ENCODE data around the gene GOLIM4. TPM values are rescaled to one million over a fixed set of nuclear protein-coding genes. Genes with fewer than 3 reads are reported as not detected.

Gene GOLIM4
- total RNA-seq, 1 experiment from 2014 or later: 12.2 TPM

DNA sequence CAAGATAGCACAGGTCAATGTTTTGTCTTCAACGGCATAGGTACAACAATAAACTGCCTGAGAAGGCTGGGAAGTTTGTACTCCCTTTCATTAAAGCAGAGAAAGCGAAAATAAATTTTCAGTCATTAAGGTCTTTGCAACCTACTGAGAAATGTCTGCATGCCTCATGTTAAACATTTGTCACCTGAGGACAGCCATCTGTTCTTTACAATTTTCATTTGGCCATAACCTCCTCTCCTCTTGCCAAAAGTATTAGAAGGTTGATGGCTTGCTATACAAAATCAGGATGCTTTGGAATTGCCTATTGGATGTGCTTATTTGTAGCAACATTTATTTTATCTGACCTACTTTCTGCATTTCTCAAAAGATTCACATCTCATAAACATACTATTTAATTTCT is 122.7 kb downstream of the GOLIM4 start:
- TF ChIP-seq EZH2 (IDR thresholded peaks at IDR 0.05; ENCODE audit: borderline replicate concordance, low read depth, low read length, poor library complexity, severe bottlenecking): no peak
- no peak for TF ChIP-seq CTCF (conservative IDR thresholded peaks at IDR 0.05; ENCODE audit: low read depth, low read length)
- no peak overlapping the region for H3K27ac ChIP-seq (ENCODE audit: low read depth, low read length, poor library complexity, severe bottlenecking)
- POLR2A ChIA-PET (ENCODE audit: low non-redundant PET): no interaction called here
- H3K36me3 ChIP-seq (ENCODE audit: insufficient read depth, low read length, poor library complexity, severe bottlenecking): no peaks in the 10 kb centered on the region
- intact Hi-C loops (cut with micrococcal nuclease; ENCODE audit: unreplicated experiment): no loop called here
- CTCF ChIA-PET: no interaction called here
- H3K4me3 ChIP-seq (ENCODE audit: low read depth, low read length, poor library complexity, severe bottlenecking): no peak overlapping the region
- H3K9me3 ChIP-seq (ENCODE audit: low read depth, low read length, poor library complexity, severe bottlenecking): no peaks in the 10 kb centered on the region
- H3K27me3 ChIP-seq (replicated peaks; ENCODE audit: insufficient read depth, low read depth, low read length, poor library complexity): peaks cover 5% of the 10 kb centered on the region
- no TSS peak for BruUV-seq (replicated peaks)
- DNase-seq (ENCODE audit: low spot score): no peak
- H3K4me1 ChIP-seq (ENCODE audit: insufficient read depth, low read length, poor library complexity, severe bottlenecking): peaks cover 18% of the 10 kb centered on the region

GRCh38 chr3:167972502-167972901 is 123.2 kb downstream of the GOLIM4 start:
- H3K9me3 ChIP-seq (ENCODE audit: low read depth, low read length, poor library complexity, severe bottlenecking): no peaks in the 10 kb centered on the region
- intact Hi-C loops (cut with micrococcal nuclease; ENCODE audit: unreplicated experiment): no loop called here
- H3K36me3 ChIP-seq (ENCODE audit: insufficient read depth, low read length, poor library complexity, severe bottlenecking): no peaks in the 10 kb centered on the region
- TF ChIP-seq EZH2 (IDR thresholded peaks at IDR 0.05; ENCODE audit: borderline replicate concordance, low read depth, low read length, poor library complexity, severe bottlenecking) (no peak), CTCF (conservative IDR thresholded peaks at IDR 0.05; ENCODE audit: low read depth, low read length) (no peak)
- peaks cover 15% of the 10 kb centered on the region for H3K4me1 ChIP-seq (ENCODE audit: insufficient read depth, low read length, poor library complexity, severe bottlenecking)
- no TSS peak for BruUV-seq (replicated peaks)
- peaks cover 9% of the 10 kb centered on the region for H3K27me3 ChIP-seq (replicated peaks; ENCODE audit: insufficient read depth, low read depth, low read length, poor library complexity)
- CTCF ChIA-PET: no interaction called here
- POLR2A ChIA-PET (ENCODE audit: low non-redundant PET): no interaction called here
- no peak for DNase-seq (ENCODE audit: low spot score)
- H3K27ac ChIP-seq (ENCODE audit: low read depth, low read length, poor library complexity, severe bottlenecking): no peak overlapping the region
- no peak overlapping the region for H3K4me3 ChIP-seq (ENCODE audit: low read depth, low read length, poor library complexity, severe bottlenecking)

- Histone ChIP-seq H3K4me3 (ENCODE audit: low read depth, low read length, poor library complexity, severe bottlenecking) (no peak overlapping the region), H3K9me3 (ENCODE audit: low read depth, low read length, poor library complexity, severe bottlenecking) (no peaks in the 10 kb centered on the region), H3K36me3 (ENCODE audit: insufficient read depth, low read length, poor library complexity, severe bottlenecking) (no peaks in the 10 kb centered on the region), H3K4me1 (ENCODE audit: insufficient read depth, low read length, poor library complexity, severe bottlenecking) (no peaks in the 10 kb centered on the region), H3K27ac (ENCODE audit: low read depth, low read length, poor library complexity, severe bottlenecking) (no peak overlapping the region), H3K27me3 (replicated peaks; ENCODE audit: insufficient read depth, low read depth, low read length, poor library complexity) (peaks cover 9% of the 10 kb centered on the region)
- CTCF ChIA-PET: no interaction called here
- TF ChIP-seq CTCF (conservative IDR thresholded peaks at IDR 0.05; ENCODE audit: low read depth, low read length) (no peak), EZH2 (IDR thresholded peaks at IDR 0.05; ENCODE audit: borderline replicate concordance, low read depth, low read length, poor library complexity, severe bottlenecking) (no peak)
- POLR2A ChIA-PET (ENCODE audit: low non-redundant PET): no interaction called here
- BruUV-seq (replicated peaks): no TSS peak
- intact Hi-C loops (cut with micrococcal nuclease; ENCODE audit: unreplicated experiment): no loop called here
- DNase-seq (ENCODE audit: low spot score): no peak
Observed at GRCh38 chr3:167969548-167969947, 126.2 kb downstream of the GOLIM4 start.

Data from A673 (cell line).